ENCODE data around the gene RBM33.

RBM33 gene

GRCh38 chr7:155694851-155695250 lies 50.4 kb downstream of the RBM33 start:
- DNase-seq (ENCODE audit: low spot score): no peak

- no peak for DNase-seq (ENCODE audit: low spot score)
These were observed 52.3 kb downstream of the RBM33 start for GRCh38 chr7:155696747-155697146.

GRCh38 chr7:155698633-155699032 lies 54.2 kb downstream of the RBM33 start:
- no peak for DNase-seq (ENCODE audit: low spot score)

- DNase-seq (ENCODE audit: low spot score): no peak
These were observed 54.7 kb downstream of the RBM33 start for GRCh38 chr7:155699180-155699579.

GRCh38 chr7:155700847-155701246 lies 56.4 kb downstream of the RBM33 start:
- no peak for DNase-seq (ENCODE audit: low spot score)

- no peak for DNase-seq (ENCODE audit: low spot score)
These were observed 57.6 kb downstream of the RBM33 start for GRCh38 chr7:155701972-155702544.

- no peak for DNase-seq (ENCODE audit: low spot score)
These were observed 58.2 kb downstream of the RBM33 start for GRCh38 chr7:155702616-155703015.

- no peak for DNase-seq (ENCODE audit: low spot score)
These were observed 61.3 kb downstream of the RBM33 start for GRCh38 chr7:155705623-155706360.

- no peak for DNase-seq (ENCODE audit: low spot score)
These were observed 61.9 kb downstream of the RBM33 start for GRCh38 chr7:155706376-155706775.

GRCh38 chr7:155709453-155709852 lies 65.0 kb downstream of the RBM33 start:
- no peak for DNase-seq (ENCODE audit: low spot score)

GRCh38 chr7:155710031-155710430 lies 65.6 kb downstream of the RBM33 start:
- DNase-seq (ENCODE audit: low spot score): no peak

- no peak for DNase-seq (ENCODE audit: low spot score)
These were observed 66.1 kb downstream of the RBM33 start for GRCh38 chr7:155710530-155710929.

GRCh38 chr7:155711081-155711480 lies 66.6 kb downstream of the RBM33 start:
- no peak for DNase-seq (ENCODE audit: low spot score)

- DNase-seq (ENCODE audit: low spot score): no peak
These were observed 68.9 kb downstream of the RBM33 start for GRCh38 chr7:155713384-155713783.

GRCh38 chr7:155714702-155715101 lies 70.2 kb downstream of the RBM33 start:
- no peak for DNase-seq (ENCODE audit: low spot score)

GRCh38 chr7:155715111-155715805 lies 70.8 kb downstream of the RBM33 start:
- DNase-seq (ENCODE audit: low spot score): no peak

- no peak for DNase-seq (ENCODE audit: low spot score)
These were observed 72.7 kb downstream of the RBM33 start for GRCh38 chr7:155717010-155717744.

- no peak for DNase-seq (ENCODE audit: low spot score)
These were observed 76.6 kb downstream of the RBM33 start for GRCh38 chr7:155721056-155721455.

GRCh38 chr7:155722118-155722517 lies 77.7 kb downstream of the RBM33 start:
- no peak for DNase-seq (ENCODE audit: low spot score)

- no peak for DNase-seq (ENCODE audit: low spot score)
These were observed 78.5 kb downstream of the RBM33 start for GRCh38 chr7:155722936-155723335.

GRCh38 chr7:155724327-155725005 lies 80.0 kb downstream of the RBM33 start:
- DNase-seq (ENCODE audit: low spot score): no peak

- DNase-seq (ENCODE audit: low spot score): no peak
These were observed 80.5 kb downstream of the RBM33 start for GRCh38 chr7:155725006-155725355.

Measured in ecto neural progenitor cell (in vitro differentiated cells).